Measurements from ENCODE around the gene SPTBN1. TPM values are rescaled to one million over a fixed set of nuclear protein-coding genes. Genes with fewer than 3 reads are reported as not detected.
A peak's percentile ranks its signal among the peaks of the same experiment; 100 is the strongest.

Gene SPTBN1
- total RNA-seq = 52.6 and 53.8 TPM in 2 replicates

- DNase-seq = peak; percentile 61
- Mint-ChIP-seq H3K4me1 (peaks cover 10% of the 10 kb centered on the region), H3K27ac (no peak within 1 kb of the TSS), H3K27me3 (peaks cover 60% of the 10 kb centered on the region), H3K36me3 (ENCODE audit: low read depth) (no peaks in the 10 kb centered on the region), H3K9me3 (no peaks in the 10 kb centered on the region), H3K4me3 (peak within 1 kb of the TSS; percentile 87)
- intact Hi-C loops (cut with micrococcal nuclease) = loop anchor here (2.0 kb wide), 1 partner anchor 341 kb away; the partner anchor contains the start of gene ACYP2
Observed at GRCh38 chr2:54455563-54456361, at the start of gene SPTBN1. Gene SPTBN1 (plus strand): TSS chr2:54456327. CDS start chr2:54526419, 70,092 bp downstream.

- Mint-ChIP-seq H3K9me3 (no peaks in the 10 kb centered on the region), H3K27ac (no peak overlapping the region), H3K4me3 (no peak overlapping the region), H3K27me3 (peaks cover 13% of the 10 kb centered on the region), H3K36me3 (ENCODE audit: low read depth) (no peaks in the 10 kb centered on the region), H3K4me1 (no peaks in the 10 kb centered on the region)
- intact Hi-C loops (cut with micrococcal nuclease) = no loop called here
- DNase-seq = no peak
Observed at GRCh38 chr2:54407693-54408092, 48.4 kb upstream of the SPTBN1 start.

- peaks cover 13% of the 10 kb centered on the region for H3K27me3 Mint-ChIP-seq
- no peak overlapping the region for H3K27ac Mint-ChIP-seq
- H3K36me3 Mint-ChIP-seq (ENCODE audit: low read depth) = no peaks in the 10 kb centered on the region
- H3K4me1 Mint-ChIP-seq = no peaks in the 10 kb centered on the region
- no peak for DNase-seq
- intact Hi-C loops (cut with micrococcal nuclease) = no loop called here
- H3K4me3 Mint-ChIP-seq = no peak overlapping the region
- no peaks in the 10 kb centered on the region for H3K9me3 Mint-ChIP-seq
Observed at GRCh38 chr2:54408288-54408687, 47.8 kb upstream of the SPTBN1 start.

- Mint-ChIP-seq H3K36me3 (ENCODE audit: low read depth) (no peaks in the 10 kb centered on the region), H3K4me3 (no peak overlapping the region), H3K4me1 (no peaks in the 10 kb centered on the region), H3K27me3 (peaks cover 13% of the 10 kb centered on the region), H3K27ac (no peak overlapping the region), H3K9me3 (no peaks in the 10 kb centered on the region)
- DNase-seq = no peak
- intact Hi-C loops (cut with micrococcal nuclease) = no loop called here
Observed at GRCh38 chr2:54409752-54410151, 46.4 kb upstream of the SPTBN1 start.

GRCh38 chr2:54411801-54412354 lies 44.2 kb upstream of the SPTBN1 start:
- Mint-ChIP-seq H3K4me3 (no peak overlapping the region), H3K36me3 (ENCODE audit: low read depth) (no peaks in the 10 kb centered on the region), H3K9me3 (no peaks in the 10 kb centered on the region), H3K27me3 (peaks cover 24% of the 10 kb centered on the region), H3K27ac (no peak overlapping the region), H3K4me1 (no peaks in the 10 kb centered on the region)
- no peak for DNase-seq
- intact Hi-C loops (cut with micrococcal nuclease) = no loop called here

GRCh38 chr2:54416166-54416813 lies 39.8 kb upstream of the SPTBN1 start:
- no peaks in the 10 kb centered on the region for H3K9me3 Mint-ChIP-seq
- intact Hi-C loops (cut with micrococcal nuclease) = no loop called here
- no peaks in the 10 kb centered on the region for H3K36me3 Mint-ChIP-seq (ENCODE audit: low read depth)
- H3K27me3 Mint-ChIP-seq = peaks cover 15% of the 10 kb centered on the region
- no peak overlapping the region for H3K4me3 Mint-ChIP-seq
- H3K4me1 Mint-ChIP-seq = no peaks in the 10 kb centered on the region
- no peak overlapping the region for H3K27ac Mint-ChIP-seq
- DNase-seq = no peak

GRCh38 chr2:54416938-54417337 lies 39.2 kb upstream of the SPTBN1 start:
- H3K4me1 Mint-ChIP-seq = peaks cover 1% of the 10 kb centered on the region
- intact Hi-C loops (cut with micrococcal nuclease) = no loop called here
- peaks cover 15% of the 10 kb centered on the region for H3K27me3 Mint-ChIP-seq
- H3K9me3 Mint-ChIP-seq = no peaks in the 10 kb centered on the region
- no peaks in the 10 kb centered on the region for H3K36me3 Mint-ChIP-seq (ENCODE audit: low read depth)
- no peak overlapping the region for H3K27ac Mint-ChIP-seq
- DNase-seq = no peak
- H3K4me3 Mint-ChIP-seq = no peak overlapping the region

GRCh38 chr2:54417577-54417976 lies 38.5 kb upstream of the SPTBN1 start:
- Mint-ChIP-seq H3K4me3 (no peak overlapping the region), H3K27ac (no peak overlapping the region), H3K27me3 (peaks cover 15% of the 10 kb centered on the region), H3K4me1 (peaks cover 3% of the 10 kb centered on the region), H3K9me3 (peaks cover 3% of the 10 kb centered on the region), H3K36me3 (ENCODE audit: low read depth) (no peaks in the 10 kb centered on the region)
- no peak for DNase-seq
- intact Hi-C loops (cut with micrococcal nuclease) = no loop called here

GRCh38 chr2:54419388-54419787 lies 36.7 kb upstream of the SPTBN1 start:
- Mint-ChIP-seq H3K4me1 (peaks cover 3% of the 10 kb centered on the region), H3K27ac (no peak overlapping the region), H3K27me3 (peaks cover 15% of the 10 kb centered on the region), H3K4me3 (no peak overlapping the region), H3K36me3 (ENCODE audit: low read depth) (no peaks in the 10 kb centered on the region), H3K9me3 (peaks cover 8% of the 10 kb centered on the region)
- intact Hi-C loops (cut with micrococcal nuclease) = no loop called here
- DNase-seq = no peak

GRCh38 chr2:54419855-54420523 lies 36.1 kb upstream of the SPTBN1 start:
- peaks cover 14% of the 10 kb centered on the region for H3K27me3 Mint-ChIP-seq
- no peak overlapping the region for H3K4me3 Mint-ChIP-seq
- intact Hi-C loops (cut with micrococcal nuclease) = no loop called here
- peaks cover 8% of the 10 kb centered on the region for H3K9me3 Mint-ChIP-seq
- H3K36me3 Mint-ChIP-seq (ENCODE audit: low read depth) = no peaks in the 10 kb centered on the region
- no peak overlapping the region for H3K27ac Mint-ChIP-seq
- peaks cover 3% of the 10 kb centered on the region for H3K4me1 Mint-ChIP-seq
- no peak for DNase-seq

GRCh38 chr2:54420524-54421172 lies 35.5 kb upstream of the SPTBN1 start:
- peaks cover 3% of the 10 kb centered on the region for H3K4me1 Mint-ChIP-seq
- intact Hi-C loops (cut with micrococcal nuclease) = no loop called here
- H3K27me3 Mint-ChIP-seq = peaks cover 11% of the 10 kb centered on the region
- no peak overlapping the region for H3K4me3 Mint-ChIP-seq
- no peaks in the 10 kb centered on the region for H3K36me3 Mint-ChIP-seq (ENCODE audit: low read depth)
- peaks cover 8% of the 10 kb centered on the region for H3K9me3 Mint-ChIP-seq
- H3K27ac Mint-ChIP-seq = no peak overlapping the region
- DNase-seq = no peak

GRCh38 chr2:54422072-54422581 lies 34.0 kb upstream of the SPTBN1 start:
- Mint-ChIP-seq H3K4me1 (peaks cover 3% of the 10 kb centered on the region), H3K4me3 (peak overlapping the region; percentile 10), H3K27ac (no peak overlapping the region)

GRCh38 chr2:54423213-54423612 lies 32.9 kb upstream of the SPTBN1 start:
- Mint-ChIP-seq H3K27me3 (peaks cover 3% of the 10 kb centered on the region), H3K4me1 (peaks cover 3% of the 10 kb centered on the region), H3K4me3 (no peak overlapping the region), H3K36me3 (ENCODE audit: low read depth) (no peaks in the 10 kb centered on the region), H3K27ac (no peak overlapping the region), H3K9me3 (peaks cover 8% of the 10 kb centered on the region)
- DNase-seq = no peak
- intact Hi-C loops (cut with micrococcal nuclease) = no loop called here

More at GRCh38 chr2:54422072-54422581, 34.0 kb upstream of the SPTBN1 start:
- peaks cover 8% of the 10 kb centered on the region for H3K9me3 Mint-ChIP-seq
- intact Hi-C loops (cut with micrococcal nuclease) = no loop called here
- H3K27me3 Mint-ChIP-seq = peaks cover 3% of the 10 kb centered on the region
- peak; percentile 77 for DNase-seq
- H3K36me3 Mint-ChIP-seq (ENCODE audit: low read depth) = no peaks in the 10 kb centered on the region

All from activated CD4-positive, alpha-beta T cell treated with anti-CD3 and anti-CD28 coated beads, Interleukin-2, amount 10 ng/mL, durations not matched to agents 24 days and 14 days (primary cell).